Epithelial cell of proximal tubule (primary cell): ENCODE data around the gene ELFN1. TPM values are rescaled to one million over a fixed set of nuclear protein-coding genes. Genes with fewer than 3 reads are reported as not detected.

Experiments
- DNase-seq: peaks from one replicate; pipeline ENCODE4 v3.0.0-alpha.2; 2011; ENCODE audit warnings: low read depth
- H3K4me3 ChIP-seq: 2 replicates; pipeline ENCODE4 v1.5.1; 2011; ENCODE audit warnings: low read depth, mild to moderate bottlenecking, low read length
- total RNA-seq: library from RNA; depleted of rRNA; stranded (reverse); fragments of >200 nt; gene quantifications from 2 replicates; pipeline ENCODE4 v1.2.3, GENCODE V29; 2015
- TF ChIP-seq, protein P1 (sequence below): conservative IDR thresholded peaks from 2 replicates; pipeline ENCODE4 v1.5.1; 2012; ENCODE audit warnings: low read depth, mild to moderate bottlenecking, low read length

The ELFN1 gene
- total RNA-seq, 1 donor from 2014 or later = 0.23 TPM

DNA sequence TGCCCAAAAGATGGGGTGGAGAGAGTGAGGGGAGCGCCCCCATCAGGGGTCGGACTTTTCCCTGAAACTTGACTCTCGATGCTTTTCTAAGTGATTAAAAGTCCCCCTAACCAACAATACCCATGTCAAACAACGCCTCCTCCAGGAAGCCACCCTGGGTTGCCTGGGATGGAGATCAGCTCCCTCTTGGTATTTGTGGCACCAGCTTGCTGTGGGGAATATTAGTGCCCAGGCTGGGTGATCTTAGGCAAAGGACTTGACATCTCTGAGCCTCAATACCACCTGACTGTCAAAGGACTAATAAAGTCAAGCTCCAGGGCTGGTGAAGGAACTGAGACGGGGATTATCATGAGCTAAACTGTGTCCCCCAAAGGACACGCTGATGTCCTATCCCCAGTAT lies 18.2 kb upstream of the ELFN1 start:
- TF ChIP-seq, protein P1, sequence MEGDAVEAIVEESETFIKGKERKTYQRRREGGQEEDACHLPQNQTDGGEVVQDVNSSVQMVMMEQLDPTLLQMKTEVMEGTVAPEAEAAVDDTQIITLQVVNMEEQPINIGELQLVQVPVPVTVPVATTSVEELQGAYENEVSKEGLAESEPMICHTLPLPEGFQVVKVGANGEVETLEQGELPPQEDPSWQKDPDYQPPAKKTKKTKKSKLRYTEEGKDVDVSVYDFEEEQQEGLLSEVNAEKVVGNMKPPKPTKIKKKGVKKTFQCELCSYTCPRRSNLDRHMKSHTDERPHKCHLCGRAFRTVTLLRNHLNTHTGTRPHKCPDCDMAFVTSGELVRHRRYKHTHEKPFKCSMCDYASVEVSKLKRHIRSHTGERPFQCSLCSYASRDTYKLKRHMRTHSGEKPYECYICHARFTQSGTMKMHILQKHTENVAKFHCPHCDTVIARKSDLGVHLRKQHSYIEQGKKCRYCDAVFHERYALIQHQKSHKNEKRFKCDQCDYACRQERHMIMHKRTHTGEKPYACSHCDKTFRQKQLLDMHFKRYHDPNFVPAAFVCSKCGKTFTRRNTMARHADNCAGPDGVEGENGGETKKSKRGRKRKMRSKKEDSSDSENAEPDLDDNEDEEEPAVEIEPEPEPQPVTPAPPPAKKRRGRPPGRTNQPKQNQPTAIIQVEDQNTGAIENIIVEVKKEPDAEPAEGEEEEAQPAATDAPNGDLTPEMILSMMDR = no peak
- no peak overlapping the region for H3K4me3 ChIP-seq
- DNase-seq = no peak

DNA sequence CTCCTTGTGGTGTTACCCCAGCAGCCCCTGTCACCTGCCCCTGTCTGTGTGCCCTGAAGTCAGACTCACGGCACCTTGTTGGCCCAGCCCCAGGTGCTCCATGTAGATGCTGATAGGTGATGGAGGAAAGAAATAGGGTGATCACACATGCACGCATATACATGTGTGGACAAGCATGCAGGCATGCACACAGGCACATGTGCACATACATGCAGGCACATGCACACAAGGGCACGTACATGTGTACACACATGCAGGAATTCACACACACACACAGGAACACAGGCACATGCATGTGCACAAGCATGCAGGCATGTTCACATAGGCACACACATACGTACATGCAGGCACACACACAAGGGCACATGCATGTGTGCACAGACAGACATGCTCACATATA lies 16.6 kb upstream of the ELFN1 start:
- H3K4me3 ChIP-seq = no peak overlapping the region
- TF ChIP-seq, protein P1 = no peak
- no peak for DNase-seq

DNA sequence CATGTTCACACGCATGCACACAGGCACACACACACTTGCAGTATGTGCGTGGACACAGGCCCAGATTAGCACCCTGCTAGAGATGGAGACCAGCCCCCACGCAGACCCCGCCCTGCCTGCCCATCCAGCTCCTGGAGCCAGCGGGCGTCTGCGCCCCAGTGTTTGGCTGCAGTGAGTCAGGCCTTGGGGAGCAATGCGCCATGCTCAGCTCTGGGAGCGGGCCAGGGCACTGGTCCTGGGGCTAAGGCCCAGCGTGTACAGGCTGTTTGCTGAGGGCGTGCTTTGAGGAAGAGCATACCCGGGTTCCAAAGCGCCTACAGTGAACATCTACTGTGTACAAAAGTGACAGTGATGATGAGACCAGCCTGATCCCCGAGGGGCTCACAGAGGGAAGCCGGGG lies 16.0 kb upstream of the ELFN1 start:
- TF ChIP-seq, protein P1 = no peak
- H3K4me3 ChIP-seq = no peak overlapping the region
- no peak for DNase-seq

DNA sequence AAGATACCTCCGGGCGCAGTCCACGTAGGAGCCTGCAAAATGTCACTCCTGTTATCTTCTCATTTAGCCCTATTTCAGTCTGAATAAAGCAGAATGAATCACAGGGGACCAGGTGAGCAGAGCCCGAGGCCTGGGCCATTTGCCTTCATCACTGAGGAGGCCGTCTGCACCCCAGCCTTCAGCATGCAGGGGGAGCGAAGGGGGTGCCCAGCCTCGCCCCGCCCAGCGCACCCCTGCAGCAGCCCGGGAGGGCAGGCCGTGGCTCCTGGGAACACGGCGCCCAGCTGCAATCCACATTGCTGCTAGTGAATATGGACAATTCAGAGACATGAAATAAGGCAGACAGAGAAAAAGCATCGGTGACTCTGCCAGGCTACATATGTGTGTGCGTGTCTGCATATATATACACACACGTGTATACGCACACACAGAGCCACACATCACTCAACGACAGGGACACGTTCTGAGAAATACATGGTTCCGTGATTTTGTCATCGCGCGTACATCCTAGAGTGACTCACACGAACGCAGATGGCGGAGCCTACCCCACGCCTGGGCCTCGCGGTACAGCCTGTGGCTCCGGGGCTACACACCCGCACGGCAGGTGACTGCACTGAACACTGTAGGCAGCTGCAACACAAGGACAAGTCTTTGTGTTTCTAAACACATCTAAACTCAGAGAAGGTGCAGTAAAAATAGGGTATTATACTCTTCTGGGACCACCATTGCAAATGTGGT lies 15.2 kb upstream of the ELFN1 start:
- no peak overlapping the region for H3K4me3 ChIP-seq
- DNase-seq = no peak
- TF ChIP-seq, protein P1 = no peak

GRCh38 chr7:1659696-1660095 lies 10.4 kb upstream of the ELFN1 start:
- no peak overlapping the region for H3K4me3 ChIP-seq
- TF ChIP-seq, protein P1 = no peak
- no peak for DNase-seq

DNA sequence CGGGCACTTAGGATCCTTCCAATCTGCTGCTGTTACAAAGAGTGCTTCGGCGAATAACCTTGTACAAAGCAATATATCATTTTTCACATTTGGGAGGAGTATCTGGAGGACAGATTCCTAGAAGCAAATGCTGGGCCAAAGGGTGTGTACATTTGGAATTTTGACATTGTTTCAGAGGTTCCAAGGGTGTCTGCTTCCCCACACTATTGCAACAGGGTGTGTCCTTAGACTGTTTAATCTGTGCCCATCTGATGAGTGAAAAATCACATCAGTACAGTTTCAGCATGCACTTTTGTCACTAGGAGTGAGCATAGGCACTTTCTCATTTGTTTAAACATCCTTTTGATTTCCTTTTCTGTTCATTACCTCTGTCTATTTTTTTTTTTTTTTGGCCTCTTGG lies 8.6 kb upstream of the ELFN1 start:
- H3K4me3 ChIP-seq = no peak overlapping the region
- TF ChIP-seq, protein P1 = no peak
- no peak for DNase-seq

GRCh38 chr7:1662101-1662500 lies 8.0 kb upstream of the ELFN1 start:
- TF ChIP-seq, protein P1 = no peak
- DNase-seq = no peak
- no peak overlapping the region for H3K4me3 ChIP-seq
